HG02610 (cell line): ENCODE measurements around the gene ZNF598.

Source experiments
- ATAC-seq: cut with Tn5 transposase; IDR thresholded peaks from one replicate; pipeline ENCODE4 v1.9.1; 2021; ENCODE audit warnings: mild to moderate bottlenecking, moderate library complexity; ENCODE audit not compliant: unreplicated experiment

The ZNF598 gene

DNA sequence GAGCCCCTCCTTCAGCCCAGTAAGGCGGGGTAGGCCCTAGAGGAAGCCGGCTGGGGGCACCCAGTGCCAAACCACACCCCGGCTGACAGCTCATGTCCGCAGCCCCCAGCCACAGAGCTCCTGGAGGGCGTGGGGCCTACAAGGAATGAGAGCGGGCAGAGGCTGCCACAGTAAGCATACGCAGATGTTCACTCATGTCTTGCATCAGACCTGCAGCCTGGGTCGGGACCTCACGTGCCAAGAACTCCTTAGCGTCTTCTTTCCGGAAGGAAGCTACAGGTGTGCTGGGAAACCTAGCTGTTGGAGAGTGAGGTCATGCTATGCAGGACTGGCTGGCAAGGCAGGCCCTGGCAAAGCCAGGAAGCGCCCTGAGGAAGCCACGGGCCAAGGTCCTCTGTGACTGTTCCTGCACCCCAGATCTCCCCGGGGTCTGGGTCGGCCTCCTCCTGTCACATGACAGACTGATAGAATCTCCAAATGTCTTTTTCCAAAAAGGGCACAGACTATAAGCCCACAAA is 1.6 kb downstream of the ZNF598 start:
- ATAC-seq, result no peak

DNA sequence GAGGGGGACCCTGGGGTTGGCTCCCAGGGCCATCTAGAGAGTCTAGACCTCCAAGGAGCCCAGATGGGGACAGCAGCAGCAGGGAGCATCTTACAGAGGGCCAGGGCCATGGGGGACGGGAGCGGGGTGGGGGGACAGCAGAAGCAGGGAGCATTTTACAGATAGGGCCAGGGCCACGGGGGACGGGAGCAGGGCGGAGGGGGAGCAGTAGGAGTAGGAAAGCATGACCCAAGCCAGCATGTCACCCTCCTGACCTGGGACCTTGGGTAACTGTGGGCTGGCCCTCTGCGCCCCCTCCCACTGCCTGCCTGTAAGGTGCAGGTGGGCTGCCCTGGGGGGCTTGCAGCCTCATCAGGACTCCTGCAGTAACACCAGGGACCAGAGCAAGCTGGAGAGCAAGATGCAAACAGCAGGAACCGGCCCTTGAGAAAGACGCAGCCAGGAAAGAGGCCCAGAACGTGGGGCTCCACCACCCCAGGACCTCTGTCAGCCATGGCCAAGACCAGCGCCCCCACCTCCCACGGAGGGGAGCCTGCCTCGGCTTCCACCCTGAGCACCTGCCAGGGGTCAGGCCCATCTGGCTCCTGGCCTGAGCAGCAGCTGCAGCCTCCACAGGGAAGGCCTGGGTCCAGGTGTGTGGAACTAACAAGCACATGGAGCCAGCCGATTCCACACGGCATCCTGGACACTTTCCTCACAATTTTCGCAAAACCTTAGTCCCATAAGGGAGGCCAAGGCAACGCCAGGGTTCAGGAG is 2.4 kb downstream of the ZNF598 start:
- no peak for ATAC-seq

DNA sequence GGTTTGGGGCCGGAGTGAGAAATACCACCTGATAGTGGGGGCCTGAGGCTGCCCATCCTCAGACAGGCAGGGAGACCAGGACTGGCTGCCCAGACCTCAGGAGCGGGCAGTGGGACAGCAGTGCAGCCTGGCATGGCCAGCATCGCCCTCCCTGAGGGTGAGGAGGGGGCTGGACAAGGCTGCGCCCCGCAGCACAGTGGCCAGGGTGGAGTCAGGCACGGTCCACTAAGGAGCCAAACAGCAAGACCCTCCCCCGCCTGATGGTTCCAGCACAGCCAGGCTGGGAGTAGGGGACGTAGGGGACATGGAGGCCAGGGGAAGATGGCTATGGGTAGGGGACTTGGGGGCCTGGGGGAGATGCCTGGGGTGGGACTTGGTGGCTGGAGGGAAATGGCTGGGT is 3.3 kb downstream of the ZNF598 start:
- ATAC-seq, result no peak

DNA sequence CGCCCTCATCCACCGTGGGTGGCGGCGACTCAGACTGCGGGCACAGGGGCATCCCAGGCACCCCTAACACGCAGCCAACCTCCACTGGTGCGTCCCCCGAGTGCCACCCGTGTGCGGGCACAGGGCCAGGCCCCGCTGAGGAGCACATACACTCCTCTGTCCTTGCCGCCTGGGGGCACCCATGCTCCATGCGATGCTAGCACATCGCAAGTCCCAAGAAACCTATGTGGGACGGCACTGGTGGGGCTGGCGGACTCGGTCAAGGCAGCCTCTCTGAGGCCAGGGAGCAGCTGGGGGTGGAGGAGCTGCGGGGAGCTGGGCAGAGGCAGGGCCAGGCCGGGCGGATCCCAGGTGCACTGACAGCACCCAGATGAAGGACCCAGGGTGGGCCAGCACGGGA is 4.0 kb downstream of the ZNF598 start:
- ATAC-seq, result no peak

DNA sequence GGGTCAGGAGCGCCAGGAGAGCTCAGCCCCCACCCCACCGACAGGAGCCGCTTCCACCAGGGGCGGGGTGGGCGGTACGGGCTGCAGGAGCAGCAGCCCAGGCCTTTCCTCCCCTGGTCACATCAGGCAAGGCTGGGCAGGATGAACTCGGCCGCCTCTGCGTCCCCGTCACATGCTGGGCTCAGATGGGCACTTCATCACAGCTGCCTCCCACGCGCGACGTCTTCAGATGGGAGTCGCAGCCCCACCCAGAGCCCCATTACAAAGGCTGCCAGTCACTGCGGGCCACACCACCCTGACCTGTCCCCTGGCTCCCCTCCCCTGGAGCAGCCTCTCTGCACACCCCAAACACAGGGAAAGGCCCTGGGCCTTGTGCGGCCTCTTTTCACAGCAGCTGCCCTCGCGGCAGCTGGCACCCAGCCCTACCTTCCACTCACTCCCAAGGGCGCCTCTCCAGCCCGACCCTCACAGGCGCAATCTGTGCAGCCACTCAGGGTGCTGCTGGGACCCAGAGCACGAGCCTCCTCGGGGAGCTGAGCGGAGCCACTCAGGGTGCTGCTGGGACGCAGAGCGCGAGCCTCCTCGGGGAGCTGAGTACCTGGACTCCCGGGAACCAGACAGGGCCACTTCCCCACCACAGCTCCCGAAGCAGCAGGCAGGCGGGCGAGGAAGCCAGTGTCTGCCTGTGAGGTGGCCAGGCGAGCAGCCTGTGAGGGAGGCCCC is 4.7 kb downstream of the ZNF598 start:
- no peak for ATAC-seq

DNA sequence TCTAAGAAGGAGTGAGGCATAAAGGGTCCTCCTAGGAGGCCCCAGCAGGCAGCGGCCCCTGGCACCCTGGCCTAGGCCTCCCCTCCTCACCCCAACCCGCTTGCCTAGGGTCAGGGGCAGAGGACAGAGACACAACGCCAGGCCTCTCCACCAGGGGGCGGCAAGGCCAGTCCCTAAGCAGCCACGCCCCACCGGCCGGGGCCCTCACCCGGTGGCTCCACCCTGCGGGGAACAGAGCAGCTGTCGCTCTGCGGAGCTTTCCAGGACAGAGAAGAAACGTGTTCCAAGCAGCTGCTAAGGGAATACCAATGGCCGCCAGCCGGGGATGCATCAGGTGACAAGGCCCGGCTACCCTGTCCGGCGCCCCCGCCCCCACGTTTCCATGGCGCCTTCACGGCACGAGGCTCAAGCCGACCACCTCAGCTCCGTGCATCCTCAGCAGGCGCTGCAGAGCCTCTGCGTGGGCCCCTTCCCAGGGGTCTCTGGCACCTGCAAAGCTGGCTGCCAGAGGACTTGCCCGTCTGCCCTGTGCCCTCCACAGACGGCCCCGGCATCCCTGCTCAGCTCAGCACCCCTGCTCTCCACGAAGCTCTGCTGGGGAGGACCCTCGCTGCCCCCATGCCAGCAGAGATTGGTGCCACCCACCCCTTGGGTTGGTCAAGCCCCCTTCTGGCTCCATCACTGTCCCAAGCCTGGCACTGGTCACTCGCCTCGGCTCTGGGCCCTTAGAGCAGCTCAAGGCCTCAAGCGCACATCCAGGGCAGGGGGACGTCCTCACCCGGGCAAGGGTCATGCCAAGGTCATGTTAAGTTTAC is 5.6 kb downstream of the ZNF598 start:
- ATAC-seq, result no peak

DNA sequence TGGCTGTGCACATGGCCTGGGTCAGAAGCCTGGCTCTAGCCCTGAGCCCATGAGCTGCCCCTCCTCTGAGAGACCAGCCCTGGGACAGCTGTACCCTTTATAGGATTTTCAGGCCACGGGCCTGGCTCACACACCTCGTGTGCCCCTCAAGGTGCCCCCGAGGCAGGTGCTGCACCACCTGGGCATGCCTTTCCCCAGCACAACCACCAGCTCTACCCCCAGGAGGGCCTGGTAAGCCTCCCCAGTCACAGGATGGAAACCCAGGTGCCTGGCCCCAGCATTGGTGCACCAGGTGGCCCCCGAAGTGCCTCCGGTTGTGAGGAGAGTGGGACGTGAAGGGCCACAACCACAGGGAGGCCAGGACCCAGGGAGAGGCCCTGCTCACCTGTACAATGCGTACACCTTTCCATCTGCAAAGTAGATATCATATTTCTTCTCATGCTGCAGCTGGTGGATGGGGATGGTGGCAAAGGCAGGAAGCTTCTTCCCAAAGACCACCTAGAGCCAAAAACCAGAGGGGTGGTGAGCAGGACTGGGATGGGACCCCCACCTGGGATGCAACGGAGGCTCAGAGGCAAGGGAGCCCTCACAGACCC is 6.3 kb downstream of the ZNF598 start:
- no peak for ATAC-seq

DNA sequence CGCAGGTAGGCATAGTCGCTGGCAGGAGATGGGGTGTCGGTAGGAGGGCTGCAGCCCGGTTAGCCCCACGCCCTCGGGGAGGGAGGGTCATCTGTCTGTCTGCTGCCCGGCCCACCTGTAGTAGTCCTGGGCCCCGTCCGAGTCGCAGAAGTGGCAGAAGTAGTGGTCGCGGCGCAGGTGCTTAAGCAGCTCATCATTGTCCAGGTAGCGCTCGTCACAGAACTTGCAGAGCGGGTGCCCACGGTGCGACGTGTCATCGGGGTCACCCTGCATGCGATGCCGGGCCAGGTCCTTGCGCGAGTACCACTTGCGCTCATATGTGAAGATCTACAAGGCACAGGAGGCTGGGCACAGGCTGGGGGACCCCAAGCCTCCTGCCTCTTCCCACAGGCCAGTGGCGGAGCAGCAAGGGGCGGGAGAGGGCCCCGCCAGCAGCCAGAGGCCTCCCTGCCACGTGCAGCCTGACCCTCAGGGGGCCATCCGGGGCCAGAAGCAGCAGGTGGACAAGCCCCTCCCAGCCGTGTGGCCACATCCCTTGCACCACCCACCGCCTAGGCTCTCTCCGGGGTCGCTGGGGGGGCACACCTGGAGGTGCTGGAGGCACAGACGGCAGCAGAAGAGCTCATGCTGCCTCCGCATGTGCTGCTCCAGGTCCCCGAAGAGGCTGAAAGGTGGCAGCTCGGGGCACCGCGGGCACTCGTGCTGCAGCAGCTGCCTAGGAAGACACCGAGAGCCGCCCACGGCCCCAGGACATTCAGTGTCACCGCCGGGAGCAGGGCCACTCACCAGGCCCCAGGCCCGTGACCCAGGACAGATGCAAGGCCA is 7.0 kb downstream of the ZNF598 start:
- no peak for ATAC-seq

DNA sequence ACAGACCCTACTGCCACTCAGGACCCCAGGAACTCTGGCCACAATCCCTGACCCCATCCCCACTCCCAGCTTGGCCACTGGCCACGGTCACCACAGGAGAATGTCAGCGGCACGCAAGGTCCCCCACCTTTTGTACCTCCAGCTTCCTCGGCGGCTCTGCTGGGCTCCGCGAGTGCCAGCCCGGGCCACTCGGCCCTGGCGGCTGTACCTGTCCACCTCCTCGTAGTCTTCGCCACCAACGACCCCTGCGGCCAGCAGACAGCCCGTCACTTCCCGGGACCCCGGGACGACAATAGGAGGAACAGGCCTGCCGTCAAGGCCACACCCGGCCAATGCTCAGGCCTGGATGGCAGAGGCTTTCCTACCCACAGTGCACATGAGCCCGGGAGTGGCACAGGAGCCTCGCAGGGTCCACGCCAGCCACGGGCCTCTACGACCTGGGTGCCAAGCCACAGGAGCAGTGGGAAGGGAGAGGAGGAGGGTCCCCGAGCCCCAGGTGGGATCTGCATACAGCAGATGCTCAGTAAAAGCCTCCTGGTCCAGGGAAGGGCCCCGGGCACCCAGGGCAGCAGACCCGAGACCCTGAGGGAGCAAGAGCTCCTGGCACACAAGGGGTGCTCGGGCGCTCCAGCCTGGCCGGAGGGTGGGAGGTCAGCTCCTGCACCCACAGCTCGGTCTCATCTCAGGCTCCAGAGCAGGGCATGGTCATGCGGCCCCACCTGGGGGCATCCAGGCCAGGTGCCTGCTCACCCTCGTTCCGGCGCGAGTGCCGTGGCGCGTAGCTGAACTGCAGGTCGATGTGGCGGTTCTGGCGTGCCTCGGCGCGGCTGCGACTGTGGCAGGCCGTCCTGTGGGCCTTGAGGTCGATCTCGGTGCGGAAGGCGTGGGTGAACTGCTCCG is 7.9 kb downstream of the ZNF598 start:
- ATAC-seq, result no peak

DNA sequence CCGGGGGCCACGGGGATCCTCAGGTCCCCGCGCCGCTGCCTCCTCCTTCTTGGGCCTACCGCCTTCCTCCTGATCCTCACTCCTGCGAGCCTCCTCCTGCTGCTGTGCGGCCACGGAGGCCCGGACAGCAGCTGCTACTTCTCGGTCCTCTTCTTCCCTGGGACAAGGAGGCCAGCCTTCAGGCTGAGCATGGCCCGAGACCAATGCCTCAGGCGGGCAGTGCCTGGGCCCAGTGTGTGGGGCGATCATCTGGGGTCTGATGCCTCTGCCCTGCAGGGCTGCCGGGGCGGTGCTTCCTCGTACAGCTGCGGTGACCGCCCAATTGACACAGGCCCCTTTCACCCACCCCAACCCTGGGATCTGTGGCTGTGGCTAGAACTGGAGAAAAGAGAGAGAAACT is 8.6 kb downstream of the ZNF598 start:
- no peak for ATAC-seq

DNA sequence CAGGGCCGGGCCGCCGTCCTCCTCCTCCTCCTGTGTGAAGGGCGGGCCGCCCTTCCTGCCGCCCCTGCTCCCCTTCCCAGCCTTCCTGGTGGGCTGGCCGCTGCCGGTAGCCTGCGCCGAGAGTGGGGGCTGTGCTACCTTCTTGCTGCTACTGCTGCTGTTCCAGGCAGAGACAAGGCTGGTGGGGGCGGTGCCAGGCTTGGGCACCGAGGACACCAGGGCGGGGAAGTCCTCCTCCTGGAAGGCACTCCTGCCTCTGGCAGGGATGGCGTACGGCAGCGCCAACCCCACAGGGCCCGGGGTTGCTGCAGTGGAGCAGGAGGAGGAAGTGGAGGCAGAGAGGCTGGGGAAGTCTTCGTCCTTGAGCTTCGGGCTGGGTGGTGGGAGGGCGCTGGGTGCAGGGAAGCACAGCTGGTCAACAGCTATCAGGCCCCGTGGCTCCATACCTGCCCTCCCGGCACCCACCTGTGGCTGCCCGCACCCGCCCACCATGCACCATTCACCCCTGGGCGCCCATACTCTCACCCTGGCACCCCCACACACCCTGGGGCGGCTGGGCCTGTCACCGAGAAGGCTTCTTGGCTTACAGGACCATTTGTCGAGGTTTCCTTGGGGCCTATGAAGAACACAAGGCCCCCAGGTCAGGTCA is 9.6 kb downstream of the ZNF598 start:
- no peak for ATAC-seq

DNA sequence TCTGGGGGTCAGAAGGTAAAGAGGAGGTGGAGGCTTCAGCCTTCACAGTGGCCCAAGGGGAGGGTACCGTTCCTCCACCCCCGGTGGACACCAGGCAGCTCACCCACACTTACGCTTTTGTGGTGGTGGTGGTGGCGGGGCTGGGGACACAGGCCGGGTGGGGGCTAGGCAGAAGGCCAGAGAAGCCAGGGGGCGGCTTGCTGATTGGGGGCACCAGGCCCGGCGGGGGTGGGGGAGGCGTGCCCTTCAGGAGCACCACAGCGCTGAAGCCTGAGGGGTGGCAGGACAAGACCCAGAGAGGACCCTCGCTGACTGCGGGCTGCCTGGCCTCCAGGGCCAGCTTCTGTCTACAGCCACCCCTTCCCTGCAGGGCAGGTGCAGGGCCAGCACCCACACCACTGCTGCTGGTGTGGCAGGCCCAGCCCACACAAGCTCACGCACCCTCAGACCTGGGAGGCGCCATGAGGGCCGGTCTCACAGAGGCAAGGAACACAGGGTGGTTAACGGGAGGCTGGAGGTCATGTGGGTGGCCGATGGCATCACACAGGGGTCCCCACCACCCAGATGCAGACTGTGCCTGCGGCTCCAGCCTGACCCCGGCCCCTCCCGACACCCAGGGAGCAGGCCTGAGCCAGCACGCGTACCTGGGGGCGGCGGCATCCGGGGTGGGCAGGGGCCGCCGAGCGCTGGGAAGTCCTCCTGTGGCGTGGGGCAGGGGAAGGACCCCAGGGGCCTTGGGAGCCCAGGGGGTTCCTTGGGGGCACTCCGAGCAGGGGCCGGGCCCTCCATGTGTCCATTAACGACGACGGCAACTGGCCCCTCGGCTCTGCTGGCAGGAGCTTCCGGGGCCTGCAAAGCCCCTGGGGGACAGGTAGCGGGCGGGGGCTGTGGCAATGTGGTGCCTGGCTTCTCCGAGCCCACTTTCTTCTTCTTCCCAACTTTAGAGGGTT is 10.5 kb downstream of the ZNF598 start:
- ATAC-seq, result no peak

DNA sequence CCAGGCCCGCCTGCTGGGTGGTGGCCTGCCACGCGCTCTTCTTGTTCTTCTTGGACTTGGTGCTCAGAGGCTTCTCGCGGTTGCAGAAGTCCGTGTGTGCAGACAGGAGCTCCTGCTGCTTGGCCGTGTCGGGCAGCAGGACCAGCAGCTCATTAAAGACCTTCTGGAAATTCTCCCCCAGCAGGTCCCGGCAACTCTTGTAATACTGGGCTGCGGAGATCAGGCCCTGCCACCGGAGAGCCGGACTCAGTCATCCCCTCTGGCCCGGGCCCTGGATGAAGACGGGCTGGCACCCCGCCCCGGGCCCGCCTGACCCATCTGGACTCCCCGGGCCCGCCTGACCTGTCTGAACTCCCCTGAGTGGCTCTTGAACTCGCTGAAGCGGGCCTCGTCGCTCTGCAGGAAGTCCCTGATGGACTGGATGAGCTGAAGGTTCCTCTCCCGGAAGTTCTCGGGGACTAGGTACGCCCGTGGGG is 11.2 kb downstream of the ZNF598 start:
- ATAC-seq, result no peak

DNA sequence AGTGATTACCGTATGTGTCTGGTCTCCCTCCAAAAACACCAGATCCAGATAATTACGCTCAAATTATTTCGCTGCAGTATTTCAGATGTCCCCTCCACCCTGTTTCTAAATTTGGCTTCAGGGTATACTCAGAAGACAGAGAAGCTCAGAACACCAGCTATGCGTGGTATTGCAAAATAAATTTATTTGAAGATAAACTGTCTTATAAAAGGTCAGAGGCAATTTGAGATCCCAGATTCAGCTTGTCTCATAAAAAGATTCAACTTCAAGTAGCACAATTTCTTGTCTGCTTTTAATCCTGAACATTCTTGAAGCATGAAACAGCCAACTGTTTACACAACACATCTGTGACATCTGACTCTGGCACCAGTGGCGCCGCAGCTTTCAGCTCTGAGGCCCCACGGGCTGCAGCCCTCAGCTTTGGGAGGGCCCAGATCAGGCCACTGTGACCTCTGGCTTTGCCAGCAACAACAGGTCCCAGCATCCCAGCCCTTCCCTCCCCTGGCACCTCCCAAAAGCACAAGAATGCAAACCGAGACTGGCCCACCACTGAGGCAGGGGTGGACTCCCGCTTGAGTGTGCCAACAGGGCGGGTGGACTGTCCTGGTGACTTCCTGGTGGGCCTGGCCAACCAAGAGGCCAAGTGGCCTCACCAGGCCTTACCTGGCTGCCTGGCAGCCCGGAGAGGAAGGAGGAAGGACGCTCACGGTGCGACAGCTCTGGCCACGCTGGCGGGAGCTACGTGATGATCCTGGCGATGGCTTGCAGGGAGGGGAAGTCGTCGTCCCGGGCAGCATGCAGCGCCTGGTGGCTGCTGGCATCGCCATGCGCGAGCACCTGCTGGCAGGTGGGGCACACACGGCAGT is 11.9 kb downstream of the ZNF598 start:
- no peak for ATAC-seq

DNA sequence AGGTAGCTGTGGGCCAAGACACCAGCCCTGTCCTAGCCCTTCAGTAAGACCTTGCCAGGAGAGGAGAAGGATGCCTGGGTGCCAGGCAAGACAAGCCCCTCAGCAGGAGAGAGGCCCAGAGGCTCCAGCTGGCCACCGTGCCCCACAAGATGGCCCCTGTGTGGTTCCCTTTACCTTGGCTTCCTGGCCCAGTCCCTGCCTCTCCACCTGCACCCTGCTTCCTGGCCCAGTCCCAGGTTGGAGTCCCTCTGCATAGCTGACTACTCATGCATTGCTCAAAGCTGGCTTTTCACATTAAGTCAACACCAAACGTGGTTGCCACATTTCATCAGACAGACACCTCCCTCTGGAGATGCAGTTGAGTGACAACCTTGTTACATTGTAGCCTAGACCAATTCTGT is 15.9 kb downstream of the ZNF598 start:
- ATAC-seq, result no peak

DNA sequence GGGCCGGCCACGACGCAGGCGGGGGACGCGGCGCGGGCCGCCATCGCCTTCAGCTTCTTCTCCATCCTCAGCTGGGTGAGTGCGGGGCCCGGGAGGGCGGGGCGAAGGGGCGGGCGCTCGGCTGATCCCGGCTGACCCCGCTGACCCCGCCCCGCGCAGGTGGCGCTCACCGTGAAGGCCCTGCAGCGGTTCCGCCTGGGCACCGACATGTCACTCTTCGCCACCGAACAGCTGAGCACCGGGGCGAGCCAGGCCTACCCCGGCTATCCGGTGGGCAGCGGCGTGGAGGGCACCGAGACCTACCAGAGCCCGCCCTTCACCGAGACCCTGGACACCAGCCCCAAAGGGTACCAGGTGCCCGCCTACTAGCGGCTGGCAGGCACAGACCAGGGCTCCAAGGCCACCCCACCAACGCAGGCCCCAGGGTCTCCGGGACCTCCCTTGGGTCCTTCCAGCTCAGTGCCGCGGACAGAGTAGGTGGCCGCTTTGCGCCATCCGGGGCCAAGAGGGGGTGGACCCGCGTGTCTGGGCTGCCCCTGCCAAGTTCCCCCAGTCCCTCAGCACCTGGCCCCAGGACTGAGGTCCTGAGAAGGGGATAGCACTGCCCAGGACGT is 16.8 kb downstream of the ZNF598 start:
- no peak for ATAC-seq
